IPS-20b (cell line): ENCODE measurements around the gene SYN1.
A peak's percentile ranks its signal among the peaks of the same experiment; 100 is the strongest.

Experiments
- H3K27ac ChIP-seq: one replicate; pipeline ENCODE4 v1.5.1; 2013; ENCODE audit warnings: low read length
- H3K27me3 ChIP-seq: 2 replicates; pipeline ENCODE4 v1.6.1; 2013; ENCODE audit warnings: mild to moderate bottlenecking, low read length, inconsistent platforms; ENCODE audit not compliant: insufficient read depth
- H3K36me3 ChIP-seq: 2 replicates; pipeline ENCODE4 v1.6.1; 2013; ENCODE audit warnings: low read depth, mild to moderate bottlenecking, inconsistent platforms, low read length, moderate library complexity; ENCODE audit not compliant: insufficient read depth
- H3K4me1 ChIP-seq: 2 replicates; pipeline ENCODE4 v1.6.1; 2013; ENCODE audit warnings: mild to moderate bottlenecking, control low read depth, inconsistent platforms, low read length, moderate library complexity; ENCODE audit not compliant: insufficient read depth
- H3K4me3 ChIP-seq: 2 replicates; pipeline ENCODE4 v1.5.1; 2013; ENCODE audit warnings: mild to moderate bottlenecking, low read length, inconsistent platforms
- H3K9ac ChIP-seq: 2 replicates; pipeline ENCODE4 v1.6.1; 2013; ENCODE audit warnings: low read depth, mild to moderate bottlenecking, inconsistent platforms, low read length, moderate library complexity
- H3K9me3 ChIP-seq: 2 replicates; pipeline ENCODE4 v1.6.1; 2013; ENCODE audit warnings: mild to moderate bottlenecking, low read depth, low read length, inconsistent platforms; ENCODE audit not compliant: insufficient read depth

Gene SYN1

GRCh38 chrX:47587906-47588735, 31.5 kb downstream of the SYN1 start:
- Histone ChIP-seq H3K4me1 (no peaks in the 10 kb centered on the region; the same call in 1 of the 2 replicates), H3K27ac (no peak overlapping the region), H3K9ac (no peak overlapping the region), H3K9me3 (no peaks in the 10 kb centered on the region), H3K36me3 (no peaks in the 10 kb centered on the region), H3K27me3 (no peaks in the 10 kb centered on the region), H3K4me3 (no peak overlapping the region)

- Histone ChIP-seq H3K4me1 (no peaks in the 10 kb centered on the region; the same call in 1 of the 2 replicates), H3K9me3 (no peaks in the 10 kb centered on the region), H3K27ac (no peak overlapping the region), H3K9ac (no peak overlapping the region), H3K4me3 (no peak overlapping the region), H3K27me3 (no peaks in the 10 kb centered on the region), H3K36me3 (no peaks in the 10 kb centered on the region)
These were observed 32.4 kb downstream of the SYN1 start for GRCh38 chrX:47587091-47587891.

GRCh38 chrX:47586043-47586787, 33.4 kb downstream of the SYN1 start:
- no peak overlapping the region for H3K27ac ChIP-seq
- H3K9ac ChIP-seq: no peak overlapping the region

GRCh38 chrX:47585273-47585672, 34.4 kb downstream of the SYN1 start:
- H3K4me1 ChIP-seq: no peaks in the 10 kb centered on the region; the same call in 1 of the 2 replicates
- no peaks in the 10 kb centered on the region for H3K27me3 ChIP-seq
- H3K9me3 ChIP-seq: no peaks in the 10 kb centered on the region
- H3K27ac ChIP-seq: no peak overlapping the region
- H3K9ac ChIP-seq: no peak overlapping the region
- no peaks in the 10 kb centered on the region for H3K36me3 ChIP-seq
- H3K4me3 ChIP-seq: no peak overlapping the region

More at GRCh38 chrX:47586043-47586787, 33.4 kb downstream of the SYN1 start:
- Histone ChIP-seq H3K4me3 (no peak overlapping the region), H3K36me3 (no peaks in the 10 kb centered on the region), H3K9me3 (no peaks in the 10 kb centered on the region), H3K27me3 (no peaks in the 10 kb centered on the region), H3K4me1 (no peaks in the 10 kb centered on the region; the same call in 1 of the 2 replicates)

- Histone ChIP-seq H3K9me3 (no peaks in the 10 kb centered on the region), H3K36me3 (no peaks in the 10 kb centered on the region), H3K9ac (no peak overlapping the region), H3K4me1 (no peaks in the 10 kb centered on the region; the same call in 1 of the 2 replicates), H3K27me3 (no peaks in the 10 kb centered on the region), H3K27ac (no peak overlapping the region), H3K4me3 (no peak overlapping the region)
These were observed 34.9 kb downstream of the SYN1 start for GRCh38 chrX:47584714-47585113.

- no peaks in the 10 kb centered on the region for H3K27me3 ChIP-seq
- no peak overlapping the region for H3K9ac ChIP-seq
- H3K9me3 ChIP-seq: no peaks in the 10 kb centered on the region
- H3K36me3 ChIP-seq: no peaks in the 10 kb centered on the region
- no peaks in the 10 kb centered on the region; the same call in 1 of the 2 replicates for H3K4me1 ChIP-seq
- H3K4me3 ChIP-seq: no peak overlapping the region
- no peak overlapping the region for H3K27ac ChIP-seq
These were observed 36.3 kb downstream of the SYN1 start for GRCh38 chrX:47583240-47583861.

- H3K4me3 ChIP-seq: peak within 1 kb of the TSS; percentile 62
- peak within 1 kb of the TSS; percentile 65 for H3K27ac ChIP-seq
- H3K4me1 ChIP-seq: no peaks in the 10 kb centered on the region; the same call in 1 of the 2 replicates
- H3K9me3 ChIP-seq: no peaks in the 10 kb centered on the region
- H3K36me3 ChIP-seq: no peaks in the 10 kb centered on the region
- no peaks in the 10 kb centered on the region for H3K27me3 ChIP-seq
- H3K9ac ChIP-seq: peak within 1 kb of the TSS; percentile 68; the same call in 1 of the 2 replicates
These were observed 37.7 kb downstream of the SYN1 start, which contains the start of gene TIMP1 for GRCh38 chrX:47581731-47582647. Gene TIMP1, plus strand, starts transcription at chrX:47582436. Its CDS starts 980 bp downstream, at chrX:47583416.

GRCh38 chrX:47579537-47579936, 40.1 kb downstream of the SYN1 start:
- H3K36me3 ChIP-seq: no peaks in the 10 kb centered on the region
- H3K9me3 ChIP-seq: no peaks in the 10 kb centered on the region
- H3K4me3 ChIP-seq: no peak overlapping the region
- H3K27ac ChIP-seq: no peak overlapping the region
- H3K27me3 ChIP-seq: no peaks in the 10 kb centered on the region
- no peaks in the 10 kb centered on the region; the same call in 1 of the 2 replicates for H3K4me1 ChIP-seq
- no peak overlapping the region for H3K9ac ChIP-seq

GRCh38 chrX:47578692-47579091, 41.0 kb downstream of the SYN1 start:
- Histone ChIP-seq H3K4me3 (no peak overlapping the region), H3K27me3 (no peaks in the 10 kb centered on the region), H3K36me3 (no peaks in the 10 kb centered on the region), H3K9me3 (no peaks in the 10 kb centered on the region), H3K4me1 (no peaks in the 10 kb centered on the region; the same call in 1 of the 2 replicates), H3K27ac (no peak overlapping the region), H3K9ac (no peak overlapping the region)

GRCh38 chrX:47577901-47578300, 41.8 kb downstream of the SYN1 start:
- Histone ChIP-seq H3K9me3 (no peaks in the 10 kb centered on the region), H3K27me3 (no peaks in the 10 kb centered on the region), H3K27ac (no peak overlapping the region), H3K4me1 (peaks cover 4% of the 10 kb centered on the region; the same call in 1 of the 2 replicates), H3K9ac (no peak overlapping the region), H3K4me3 (no peak overlapping the region), H3K36me3 (no peaks in the 10 kb centered on the region)
